MM.1S (cell line): ENCODE measurements around the gene KIRREL3.

Experiments used
- DNase-seq: peaks from one replicate; pipeline ENCODE4 v3.0.0-alpha.2; 2015
- H2AFZ ChIP-seq: fragments of 300-600 bp; sonication (generic); 2 replicates; pipeline ENCODE4 v1.6.0; 2016; ENCODE audit warnings: antibody characterized with exemption, low read length
- H3F3A ChIP-seq: fragments of 300-600 bp; sonication (generic); 2 replicates; pipeline ENCODE4 v1.6.1; 2016; ENCODE audit warnings: mild to moderate bottlenecking, antibody characterized with exemption, low read length, moderate library complexity, mixed read lengths; ENCODE audit not compliant: insufficient read depth
- H3K27ac ChIP-seq: fragments of 300-600 bp; sonication (generic); 2 replicates; pipeline ENCODE4 v1.5.1; 2016; ENCODE audit warnings: mild to moderate bottlenecking, low read length
- H3K27me3 ChIP-seq: fragments of 300-600 bp; sonication (generic); replicated peaks from 2 replicates; pipeline ENCODE4 v1.6.0; 2016; ENCODE audit warnings: low read length; ENCODE audit not compliant: insufficient read depth
- H3K36me3 ChIP-seq: fragments of 300-600 bp; sonication (generic); replicated peaks from 2 replicates; pipeline ENCODE4 v1.6.1; 2016; ENCODE audit warnings: mild to moderate bottlenecking, low read length, mixed read lengths; ENCODE audit not compliant: insufficient read depth
- H3K4me1 ChIP-seq: fragments of 300-600 bp; sonication (generic); 2 replicates; pipeline ENCODE4 v1.6.1; 2016; ENCODE audit warnings: low read length, mixed read lengths
- H3K4me2 ChIP-seq: fragments of 300-600 bp; sonication (generic); 2 replicates; pipeline ENCODE4 v1.6.0; 2016; ENCODE audit warnings: low read depth, low read length
- H3K4me3 ChIP-seq: fragments of 300-600 bp; sonication (generic); 2 replicates; pipeline ENCODE4 v1.5.1; 2016; ENCODE audit warnings: low read length, mixed read lengths
- H3K79me2 ChIP-seq: fragments of 300-600 bp; sonication (generic); 2 replicates; pipeline ENCODE4 v1.6.1; 2016; ENCODE audit warnings: mixed run types, low read length, mixed read lengths
- H3K9ac ChIP-seq: fragments of 300-600 bp; sonication (generic); 2 replicates; pipeline ENCODE4 v1.6.1; 2016; ENCODE audit warnings: low read length, mixed read lengths
- H3K9me2 ChIP-seq: fragments of 300-600 bp; sonication (generic); replicated peaks from 2 replicates; pipeline ENCODE4 v1.6.1; 2016; ENCODE audit warnings: mild to moderate bottlenecking, low read length, mixed read lengths; ENCODE audit not compliant: insufficient read depth
- H3K9me3 ChIP-seq: fragments of 300-600 bp; sonication (generic); replicated peaks from 2 replicates; pipeline ENCODE4 v1.6.1; 2016; ENCODE audit warnings: mild to moderate bottlenecking, low read length, mixed read lengths; ENCODE audit not compliant: insufficient read depth
- H4K20me1 ChIP-seq: fragments of 300-600 bp; sonication (generic); 2 replicates; pipeline ENCODE4 v1.6.1; 2016; ENCODE audit warnings: mild to moderate bottlenecking, low read length, moderate library complexity, mixed read lengths; ENCODE audit not compliant: insufficient read depth
- EZH2 ChIP-seq: fragments of 300-600 bp; sonication (generic); optimal IDR thresholded peaks from 2 replicates; pipeline ENCODE3; 2017; ENCODE audit warnings: low read depth, mild to moderate bottlenecking, antibody characterized with exemption, low read length, mixed read lengths
- EZH2phosphoT487 ChIP-seq: fragments of 300-600 bp; sonication (generic); IDR thresholded peaks from 2 replicates; pipeline ENCODE4 v1.6.1; 2018; ENCODE audit warnings: antibody characterized with exemption, low read length
- TF ChIP-seq, protein P1 (sequence below): fragments of 300-600 bp; sonication (generic); IDR thresholded peaks from 2 replicates; pipeline ENCODE4 v1.5.1; 2016; ENCODE audit warnings: antibody characterized with exemption, low read length, mixed read lengths

Gene KIRREL3

GRCh38 chr11:126578426-126578825, 422.1 kb downstream of the KIRREL3 start:
- Histone ChIP-seq H3K36me3 (no peaks in the 10 kb centered on the region), H3K9me2 (no peaks in the 10 kb centered on the region), H3K27me3 (no peaks in the 10 kb centered on the region), H2AFZ (no peak overlapping the region), H3K9ac (no peak overlapping the region), H3K4me2 (no peak overlapping the region), H3F3A (no peaks in the 10 kb centered on the region), H3K9me3 (no peaks in the 10 kb centered on the region), H3K4me1 (no peaks in the 10 kb centered on the region), H4K20me1 (no peaks in the 10 kb centered on the region), H3K27ac (no peak overlapping the region), H3K4me3 (no peak overlapping the region), H3K79me2 (no peaks in the 10 kb centered on the region)
- no peak for DNase-seq
- TF ChIP-seq EZH2phosphoT487 (no peak), EZH2 (no peak)
- TF ChIP-seq, protein P1, sequence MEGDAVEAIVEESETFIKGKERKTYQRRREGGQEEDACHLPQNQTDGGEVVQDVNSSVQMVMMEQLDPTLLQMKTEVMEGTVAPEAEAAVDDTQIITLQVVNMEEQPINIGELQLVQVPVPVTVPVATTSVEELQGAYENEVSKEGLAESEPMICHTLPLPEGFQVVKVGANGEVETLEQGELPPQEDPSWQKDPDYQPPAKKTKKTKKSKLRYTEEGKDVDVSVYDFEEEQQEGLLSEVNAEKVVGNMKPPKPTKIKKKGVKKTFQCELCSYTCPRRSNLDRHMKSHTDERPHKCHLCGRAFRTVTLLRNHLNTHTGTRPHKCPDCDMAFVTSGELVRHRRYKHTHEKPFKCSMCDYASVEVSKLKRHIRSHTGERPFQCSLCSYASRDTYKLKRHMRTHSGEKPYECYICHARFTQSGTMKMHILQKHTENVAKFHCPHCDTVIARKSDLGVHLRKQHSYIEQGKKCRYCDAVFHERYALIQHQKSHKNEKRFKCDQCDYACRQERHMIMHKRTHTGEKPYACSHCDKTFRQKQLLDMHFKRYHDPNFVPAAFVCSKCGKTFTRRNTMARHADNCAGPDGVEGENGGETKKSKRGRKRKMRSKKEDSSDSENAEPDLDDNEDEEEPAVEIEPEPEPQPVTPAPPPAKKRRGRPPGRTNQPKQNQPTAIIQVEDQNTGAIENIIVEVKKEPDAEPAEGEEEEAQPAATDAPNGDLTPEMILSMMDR = no peak

GRCh38 chr11:126578021-126578420, 422.5 kb downstream of the KIRREL3 start:
- Histone ChIP-seq H4K20me1 (no peaks in the 10 kb centered on the region), H3K4me3 (no peak overlapping the region)

DNA sequence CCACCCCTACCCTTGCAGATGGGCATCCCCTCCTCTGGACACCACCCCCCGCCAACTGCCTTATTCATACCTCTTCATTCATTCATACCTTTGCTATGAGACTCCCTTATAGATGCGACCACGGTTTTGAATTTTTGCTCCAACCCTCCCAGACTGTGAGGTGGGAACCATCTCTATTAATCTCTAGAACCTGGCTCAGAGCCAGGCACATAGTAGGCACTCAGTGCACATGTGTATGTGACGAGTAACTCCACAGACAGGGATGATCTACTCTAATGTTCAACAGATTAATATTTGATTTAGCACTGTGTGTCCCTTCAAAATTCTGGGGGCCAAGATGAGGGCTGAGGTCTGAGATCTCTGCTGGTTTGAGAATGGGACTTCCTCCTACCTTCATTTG, 424.7 kb downstream of the KIRREL3 start:
- no peak overlapping the region for H3K4me3 ChIP-seq
- H3K4me1 ChIP-seq = no peaks in the 10 kb centered on the region
- no peak overlapping the region for H3K9ac ChIP-seq
- DNase-seq = no peak
- H3K9me3 ChIP-seq = no peaks in the 10 kb centered on the region
- H3F3A ChIP-seq = no peaks in the 10 kb centered on the region
- TF ChIP-seq, protein P1 = no peak
- TF ChIP-seq EZH2 (no peak), EZH2phosphoT487 (no peak)
- no peak overlapping the region for H2AFZ ChIP-seq
- no peak overlapping the region for H3K27ac ChIP-seq
- H3K79me2 ChIP-seq = no peaks in the 10 kb centered on the region
- H3K36me3 ChIP-seq = no peaks in the 10 kb centered on the region
- no peaks in the 10 kb centered on the region for H3K27me3 ChIP-seq
- no peak overlapping the region for H3K4me2 ChIP-seq
- H3K9me2 ChIP-seq = no peaks in the 10 kb centered on the region
- H4K20me1 ChIP-seq = no peaks in the 10 kb centered on the region

More at GRCh38 chr11:126578021-126578420, 422.5 kb downstream of the KIRREL3 start:
- H3K79me2 ChIP-seq = no peaks in the 10 kb centered on the region
- H2AFZ ChIP-seq = no peak overlapping the region
- TF ChIP-seq EZH2phosphoT487 (no peak), EZH2 (no peak)
- TF ChIP-seq, protein P1 = no peak
- no peaks in the 10 kb centered on the region for H3K36me3 ChIP-seq
- H3K9me3 ChIP-seq = no peaks in the 10 kb centered on the region
- H3K4me2 ChIP-seq = no peak overlapping the region
- no peak overlapping the region for H3K9ac ChIP-seq
- no peaks in the 10 kb centered on the region for H3K27me3 ChIP-seq
- no peaks in the 10 kb centered on the region for H3K4me1 ChIP-seq
- H3F3A ChIP-seq = no peaks in the 10 kb centered on the region
- no peaks in the 10 kb centered on the region for H3K9me2 ChIP-seq
- DNase-seq = no peak
- H3K27ac ChIP-seq = no peak overlapping the region
